Measurements from ENCODE around the gene RIMKLA. TPM values are rescaled to one million over a fixed set of nuclear protein-coding genes. Genes with fewer than 3 reads are reported as not detected.

RIMKLA gene
- total and polyA plus RNA-seq, 7 donors: 0.12 to 1.2 (median 1.0) TPM

DNA sequence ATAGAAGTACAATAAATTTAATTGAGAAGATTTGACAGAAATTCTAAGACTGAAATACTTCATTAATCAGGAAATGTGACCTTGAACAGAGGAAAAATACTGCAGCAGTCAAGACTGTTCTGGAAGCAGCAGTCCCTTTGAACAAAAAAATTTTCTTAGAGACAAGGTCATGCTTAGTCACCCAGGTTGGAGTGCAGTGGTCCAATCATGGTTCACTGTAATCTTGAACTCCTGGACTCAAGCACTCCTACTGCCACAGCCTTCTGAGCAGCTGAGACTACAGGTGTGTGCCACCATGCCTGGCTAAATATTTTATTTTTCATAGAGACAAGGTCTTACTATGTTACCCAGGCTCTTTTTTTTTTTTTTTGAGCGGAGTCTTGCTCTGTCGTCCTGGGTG is 80.6 kb downstream of the RIMKLA start:
- H3K27ac ChIP-seq: no peak overlapping the region
- DNase-seq (no peak), ATAC-seq (no peak)
- no peaks in the 10 kb centered on the region for H3K27me3 ChIP-seq (ENCODE audit: insufficient read depth in 3 of 3, low read length in 2 of 3)
- TF ChIP-seq, protein P1, sequence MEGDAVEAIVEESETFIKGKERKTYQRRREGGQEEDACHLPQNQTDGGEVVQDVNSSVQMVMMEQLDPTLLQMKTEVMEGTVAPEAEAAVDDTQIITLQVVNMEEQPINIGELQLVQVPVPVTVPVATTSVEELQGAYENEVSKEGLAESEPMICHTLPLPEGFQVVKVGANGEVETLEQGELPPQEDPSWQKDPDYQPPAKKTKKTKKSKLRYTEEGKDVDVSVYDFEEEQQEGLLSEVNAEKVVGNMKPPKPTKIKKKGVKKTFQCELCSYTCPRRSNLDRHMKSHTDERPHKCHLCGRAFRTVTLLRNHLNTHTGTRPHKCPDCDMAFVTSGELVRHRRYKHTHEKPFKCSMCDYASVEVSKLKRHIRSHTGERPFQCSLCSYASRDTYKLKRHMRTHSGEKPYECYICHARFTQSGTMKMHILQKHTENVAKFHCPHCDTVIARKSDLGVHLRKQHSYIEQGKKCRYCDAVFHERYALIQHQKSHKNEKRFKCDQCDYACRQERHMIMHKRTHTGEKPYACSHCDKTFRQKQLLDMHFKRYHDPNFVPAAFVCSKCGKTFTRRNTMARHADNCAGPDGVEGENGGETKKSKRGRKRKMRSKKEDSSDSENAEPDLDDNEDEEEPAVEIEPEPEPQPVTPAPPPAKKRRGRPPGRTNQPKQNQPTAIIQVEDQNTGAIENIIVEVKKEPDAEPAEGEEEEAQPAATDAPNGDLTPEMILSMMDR (IDR thresholded peaks at IDR 0.05): no peak
- H3K4me3 ChIP-seq: no peak overlapping the region
- H3K36me3 ChIP-seq (ENCODE audit: insufficient read depth in 1 of 2, low read depth in 1 of 2): peaks cover 6 to 38% of the 10 kb centered on the region in 2 donors
- WGBS, 3 donors: 78 to 85% (median 83%) methylated on average over 2 of the region's 2 CpGs
- peaks cover 10% of the 10 kb centered on the region for H3K4me1 ChIP-seq
- intact Hi-C loops (cut with DNase I): no loop called here
- no peaks in the 10 kb centered on the region for H3K9me3 ChIP-seq

DNA sequence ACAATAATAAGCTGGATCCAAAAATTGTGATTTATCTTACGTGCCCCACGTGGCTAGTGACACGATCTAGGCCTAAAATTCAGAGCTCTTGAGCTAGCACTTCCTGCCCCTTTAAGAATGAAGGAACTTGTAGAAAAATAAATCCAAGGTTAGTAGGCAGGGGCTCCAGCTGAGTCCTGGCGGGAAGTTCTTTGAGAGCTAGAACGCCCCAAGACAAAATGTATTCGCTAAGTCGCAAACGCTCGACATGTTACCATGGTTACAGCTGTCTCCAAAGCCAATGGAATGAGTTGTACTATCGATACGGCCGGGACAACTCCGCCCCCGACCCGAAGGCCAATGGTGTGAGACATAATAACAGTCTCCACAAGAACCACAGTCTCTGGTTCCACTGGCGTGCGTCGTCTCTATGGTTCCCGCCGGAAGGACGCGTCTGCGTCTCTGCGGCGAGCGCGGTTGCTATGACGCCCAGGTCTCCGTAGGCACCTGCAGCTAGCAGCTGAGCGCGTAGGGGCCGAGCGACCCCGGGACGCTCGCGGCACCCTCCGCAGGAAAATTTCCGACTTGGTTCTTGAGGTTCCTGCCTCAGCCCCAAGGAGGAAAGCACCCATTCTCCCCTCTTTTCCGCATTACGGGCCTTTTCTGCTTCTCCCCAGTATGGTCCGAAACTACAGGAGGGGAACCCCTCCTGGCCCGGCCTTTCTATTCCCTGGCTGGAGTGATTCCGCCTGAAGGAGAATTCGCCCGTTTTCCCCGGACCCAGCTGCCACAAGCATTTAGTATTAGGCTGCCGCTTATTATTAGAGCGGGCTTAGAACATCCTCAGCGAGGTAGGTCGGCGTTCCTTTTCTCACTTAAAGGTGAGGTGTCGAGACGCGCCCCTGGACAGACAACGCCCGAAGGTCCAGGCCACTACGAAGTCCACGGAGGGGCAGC is 82.5 kb downstream of the RIMKLA start, which contains the start of gene CCDC30:
Gene CCDC30, plus strand, starts transcription at position 459 of the 936 bp plus-strand sequence. CDS start 17,266 bp downstream, outside the sequence.
- Histone ChIP-seq H3K4me3 (peak within 1 kb of the TSS; percentile 77), H3K27ac (no peak within 1 kb of the TSS), H3K36me3 (ENCODE audit: insufficient read depth in 1 of 2, low read depth in 1 of 2) (peaks cover 6 to 34% of the 10 kb centered on the region in 2 donors), H3K9me3 (no peaks in the 10 kb centered on the region), H3K27me3 (ENCODE audit: insufficient read depth in 3 of 3, low read length in 2 of 3) (no peaks in the 10 kb centered on the region), H3K4me1 (peaks cover 4% of the 10 kb centered on the region)
- ATAC-seq (peak; percentile 100), DNase-seq (peak; percentile 94 to 96)
- intact Hi-C loops (cut with DNase I): no loop called here
- 1 to 2% (median 2%) methylated on average over 59 of the region's 59 CpGs for WGBS, 3 donors
- TF ChIP-seq, protein P1 (IDR thresholded peaks at IDR 0.05): no peak

DNA sequence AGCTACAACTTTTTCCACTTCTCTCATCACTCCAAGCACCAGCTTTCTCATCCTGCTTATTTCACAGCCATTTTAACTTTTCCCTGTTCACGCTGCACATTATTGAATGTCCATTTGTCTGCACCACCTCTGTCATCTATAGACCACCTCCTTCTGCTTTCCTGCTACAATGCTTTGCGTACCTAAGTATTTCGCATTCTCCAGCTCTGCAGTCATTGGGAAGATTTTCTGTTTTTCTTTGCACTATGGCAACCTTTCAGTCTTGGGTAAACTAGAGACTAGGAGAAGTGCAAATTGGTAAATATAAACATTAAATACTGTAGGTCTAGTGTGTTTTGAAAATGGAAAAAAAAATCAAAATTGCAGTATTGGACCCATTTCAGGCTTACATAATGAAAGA is 83.3 kb downstream of the RIMKLA start:
- H3K27me3 ChIP-seq (ENCODE audit: insufficient read depth in 3 of 3, low read length in 2 of 3): no peaks in the 10 kb centered on the region
- WGBS, 3 donors: 89 to 95% (median 92%) methylated on average over 3 of the region's 3 CpGs
- DNase-seq (no peak), ATAC-seq (no peak)
- H3K4me3 ChIP-seq: peak overlapping the region; percentile 77
- peaks cover 4% of the 10 kb centered on the region for H3K4me1 ChIP-seq
- H3K36me3 ChIP-seq (ENCODE audit: insufficient read depth in 1 of 2, low read depth in 1 of 2): peaks cover 6 to 25% of the 10 kb centered on the region in 2 donors
- TF ChIP-seq, protein P1 (IDR thresholded peaks at IDR 0.05): no peak
- H3K27ac ChIP-seq: no peak overlapping the region
- intact Hi-C loops (cut with DNase I): no loop called here
- no peaks in the 10 kb centered on the region for H3K9me3 ChIP-seq

DNA sequence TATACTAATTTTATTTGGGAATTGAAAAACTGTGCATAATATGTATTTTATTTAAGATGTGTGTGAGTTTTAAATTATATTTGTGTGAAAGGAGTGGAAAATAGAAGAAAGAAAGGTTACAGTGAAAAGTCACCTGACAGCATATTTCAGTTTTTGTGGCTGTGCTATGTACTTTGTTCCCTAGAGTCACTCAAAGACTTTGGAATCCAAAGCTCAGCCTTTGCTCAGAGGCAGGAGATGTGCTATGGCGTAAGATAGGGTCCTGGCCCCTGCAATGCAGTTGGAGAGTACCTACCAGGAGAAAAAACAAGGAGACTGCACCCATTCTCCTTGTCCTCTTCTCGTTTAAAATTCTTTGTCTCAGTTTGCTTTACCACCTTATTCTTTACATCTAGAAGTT is 85.4 kb downstream of the RIMKLA start:
- no peaks in the 10 kb centered on the region for H3K27me3 ChIP-seq (ENCODE audit: insufficient read depth in 3 of 3, low read length in 2 of 3)
- H3K36me3 ChIP-seq (ENCODE audit: insufficient read depth in 1 of 2, low read depth in 1 of 2): peaks cover 0 to 4% of the 10 kb centered on the region in 2 donors
- no peak overlapping the region for H3K27ac ChIP-seq
- TF ChIP-seq, protein P1 (IDR thresholded peaks at IDR 0.05): no peak
- ATAC-seq (no peak), DNase-seq (no peak)
- WGBS, 3 donors: 87 to 93% (median 89%) methylated on average over 2 of the region's 2 CpGs
- peaks cover 4% of the 10 kb centered on the region for H3K4me1 ChIP-seq
- intact Hi-C loops (cut with DNase I): no loop called here
- no peaks in the 10 kb centered on the region for H3K9me3 ChIP-seq
- no peak overlapping the region for H3K4me3 ChIP-seq

Data from psoas muscle (tissue), 8 donors.